Endothelial cell of umbilical vein (primary cell): ENCODE results near the gene IL36G.

Experiments
- EZH2 ChIP-seq: IDR thresholded peaks from 2 replicates; pipeline ENCODE4 v1.6.1; 2012; ENCODE audit warnings: borderline replicate concordance, low read depth, mild to moderate bottlenecking, moderate library complexity, low read length, inconsistent platforms; ENCODE audit not compliant: severe bottlenecking
- POLR2AphosphoS5 ChIP-seq: IDR thresholded peaks from 2 replicates; pipeline ENCODE4 v1.6.1; 2012; ENCODE audit warnings: low read depth, mild to moderate bottlenecking, control low read depth, low read length, moderate library complexity; ENCODE audit not compliant: insufficient read depth

DNA sequence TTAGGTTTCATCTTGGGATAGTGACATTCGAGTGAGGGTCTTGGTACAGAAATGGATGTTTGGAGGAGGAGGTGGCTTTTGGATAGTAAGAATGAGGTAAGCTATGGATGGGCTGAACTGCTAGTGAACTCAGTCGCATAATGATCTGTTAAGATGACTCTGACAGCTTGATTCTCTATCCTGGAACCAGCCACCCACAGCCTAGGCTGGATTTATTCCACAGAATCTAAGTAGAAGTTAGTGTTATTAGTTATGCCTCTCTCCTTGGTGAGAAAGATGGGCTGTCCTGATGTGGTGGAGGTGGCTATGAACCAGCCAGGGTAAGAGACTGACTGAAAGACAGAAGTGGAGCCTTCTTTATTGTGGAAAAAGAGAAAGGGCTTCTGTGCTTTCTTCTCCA, 49.9 kb downstream of the IL36G start:
- no peak for TF ChIP-seq EZH2
- TF ChIP-seq POLR2AphosphoS5, result no peak
